CD14-positive monocyte (primary cell): ENCODE data around the gene MICAL2. TPM values are rescaled to one million over a fixed set of nuclear protein-coding genes. Genes with fewer than 3 reads are reported as not detected.

ENCODE experiments used
- DNase-seq, 3 donors: peaks; one replicate each; pipeline ENCODE4 v3.0.0-alpha.2; 2011 to 2022
- H2AFZ ChIP-seq: 2 replicates; pipeline ENCODE4 v1.6.0; 2012; ENCODE audit warnings: mild to moderate bottlenecking, low read depth, low read length, inconsistent platforms; ENCODE audit not compliant: insufficient read depth, poor library complexity, severe bottlenecking
- H3K27ac ChIP-seq, 2 donors: 1 replicate in 1 of 2; 2 replicates in 1 of 2; pipeline ENCODE4 v1.5.1; 2012 to 2013; ENCODE audit warnings: low read length in 2 of 2, control low read depth in 1 of 2, inconsistent platforms in 1 of 2, low read depth in 1 of 2, mild to moderate bottlenecking in 1 of 2
- H3K27me3 ChIP-seq, 2 donors: one replicate each; pipeline versions ENCODE4 v1.6.0 to v1.6.1; 2011 to 2013; ENCODE audit warnings: low read length in 2 of 2; ENCODE audit not compliant: control insufficient read depth in 2 of 2, insufficient read depth in 2 of 2
- H3K36me3 ChIP-seq, 2 donors: replicated peaks in 1 of 2; 1 replicate in 1 of 2; 2 replicates in 1 of 2; pipeline versions ENCODE4 v1.5.1 to v1.6.1; 2012 to 2013; ENCODE audit warnings: low read length in 2 of 2, control low read depth in 1 of 2, inconsistent platforms in 1 of 2, mild to moderate bottlenecking in 1 of 2; ENCODE audit not compliant: insufficient read depth in 2 of 2, control insufficient read depth in 1 of 2
- H3K4me1 ChIP-seq, 2 donors: 1 replicate in 1 of 2; 2 replicates in 1 of 2; pipeline versions ENCODE4 v1.5.1 to v1.6.1; 2012 to 2013; ENCODE audit warnings: low read length in 2 of 2, control low read depth in 1 of 2, inconsistent platforms in 1 of 2, mild to moderate bottlenecking in 1 of 2, moderate library complexity in 1 of 2; ENCODE audit not compliant: insufficient read depth in 2 of 2, control insufficient read depth in 1 of 2
- H3K4me2 ChIP-seq: replicated peaks from 2 replicates; pipeline ENCODE3; 2012; ENCODE audit warnings: low read length, moderate library complexity, mild to moderate bottlenecking; ENCODE audit not compliant: poor library complexity, severe bottlenecking; ENCODE audit errors: extremely low read depth
- H3K4me3 ChIP-seq, 3 experiments: fragments of 200-600 bp in 1 of 3; sonication (generic) in 1 of 3; replicated peaks in 1 of 3; 1 replicate in 2 of 3; 2 replicates in 1 of 3; pipeline ENCODE4 v1.5.1; 2011 to 2013; ENCODE audit warnings: low read length in 3 of 3, mild to moderate bottlenecking in 3 of 3, control low read depth in 2 of 3, low read depth in 2 of 3, inconsistent platforms in 1 of 3, moderate library complexity in 1 of 3
- H3K79me2 ChIP-seq: 2 replicates; pipeline ENCODE4 v1.6.0; 2012; ENCODE audit warnings: mild to moderate bottlenecking, control low read depth, inconsistent platforms, low read length, moderate library complexity; ENCODE audit not compliant: insufficient read depth
- H3K9ac ChIP-seq: 2 replicates; pipeline ENCODE4 v1.6.0; 2017; ENCODE audit warnings: low read length, mild to moderate bottlenecking; ENCODE audit not compliant: insufficient read depth, poor library complexity, severe bottlenecking
- H3K9me3 ChIP-seq, 2 donors: replicated peaks in 1 of 2; 1 replicate in 1 of 2; 2 replicates in 1 of 2; pipeline versions ENCODE4 v1.5.1 to v1.6.1; 2012 to 2013; ENCODE audit warnings: low read length in 2 of 2, control low read depth in 1 of 2; ENCODE audit not compliant: control insufficient read depth in 1 of 2, insufficient read depth in 1 of 2
- H4K20me1 ChIP-seq: 2 replicates; pipeline ENCODE4 v1.6.0; 2012; ENCODE audit warnings: mild to moderate bottlenecking, low read length, control low read depth, moderate library complexity; ENCODE audit not compliant: insufficient read depth
- H3K27ac Mint-ChIP-seq, 7 donors: one replicate each; pipeline ENCODE4 v1.8.0; 2020; ENCODE audit warnings: mild to moderate bottlenecking in 7 of 7, mixed read lengths in 7 of 7, moderate library complexity in 6 of 7, inconsistent platforms in 2 of 7
- H3K27me3 Mint-ChIP-seq, 3 donors: one replicate each; pipeline ENCODE4 v1.8.0; 2021 to 2022; ENCODE audit warnings: low read depth in 3 of 3, mild to moderate bottlenecking in 3 of 3, mixed read lengths in 3 of 3, moderate library complexity in 3 of 3, inconsistent platforms in 1 of 3
- H3K36me3 Mint-ChIP-seq, 2 donors: one replicate each; pipeline ENCODE4 v1.8.0; 2020; ENCODE audit warnings: mixed read lengths in 2 of 2, inconsistent platforms in 1 of 2, mild to moderate bottlenecking in 1 of 2
- H3K4me1 Mint-ChIP-seq: one replicate; pipeline ENCODE4 v1.8.0; 2020; ENCODE audit warnings: mild to moderate bottlenecking, mixed read lengths
- H3K4me3 Mint-ChIP-seq, 2 donors: one replicate each; pipeline ENCODE4 v1.8.0; 2020; ENCODE audit warnings: mild to moderate bottlenecking in 2 of 2, mixed read lengths in 2 of 2, moderate library complexity in 1 of 2
- H3K9me3 Mint-ChIP-seq, 7 donors: one replicate each; pipeline ENCODE4 v1.8.0; 2020 to 2022; ENCODE audit warnings: mixed read lengths in 7 of 7, mild to moderate bottlenecking in 6 of 7, moderate library complexity in 6 of 7, inconsistent platforms in 2 of 7
- WGBS: methylation state at CpG from one replicate; pipeline ENCODE4 v1.1.5; 2013; ENCODE audit warnings: missing lambda C conversion rate; ENCODE audit not compliant: insufficient coverage; 5-methylcytosine and 5-hydroxymethylcytosine counted together
- intact Hi-C, 2 donors: fragments of 100-400 bp; cut with micrococcal nuclease; formaldehyde crosslinking; loops; one replicate each; pipeline versions ENCODE4 v1.15.0 to v1.15.1; 2023
- polyA plus RNA-seq, 3 donors: library from polyadenylated mRNA; depleted of rRNA in 1 of 3; unstranded in 2 of 3; stranded (reverse) in 1 of 3; fragments of 300-500 nt in 2 of 3; fragments of >200 nt in 1 of 3; fragmentation: Illumina TruSeq in 2 of 3; gene quantifications; 1 replicate in 2 of 3; 2 replicates in 1 of 3; pipeline ENCODE4 v1.2.3, GENCODE V29; 2012 to 2021
- TF ChIP-seq, protein P1 (sequence below): fragments of 200-600 bp; IDR thresholded peaks from one replicate; pipeline ENCODE4 v1.8.0; 2022; ENCODE audit warnings: antibody characterized with exemption, mild to moderate bottlenecking

The MICAL2 gene
- polyA plus RNA-seq, 3 donors, result 39.8 to 72.5 (median 44.0) TPM

DNA sequence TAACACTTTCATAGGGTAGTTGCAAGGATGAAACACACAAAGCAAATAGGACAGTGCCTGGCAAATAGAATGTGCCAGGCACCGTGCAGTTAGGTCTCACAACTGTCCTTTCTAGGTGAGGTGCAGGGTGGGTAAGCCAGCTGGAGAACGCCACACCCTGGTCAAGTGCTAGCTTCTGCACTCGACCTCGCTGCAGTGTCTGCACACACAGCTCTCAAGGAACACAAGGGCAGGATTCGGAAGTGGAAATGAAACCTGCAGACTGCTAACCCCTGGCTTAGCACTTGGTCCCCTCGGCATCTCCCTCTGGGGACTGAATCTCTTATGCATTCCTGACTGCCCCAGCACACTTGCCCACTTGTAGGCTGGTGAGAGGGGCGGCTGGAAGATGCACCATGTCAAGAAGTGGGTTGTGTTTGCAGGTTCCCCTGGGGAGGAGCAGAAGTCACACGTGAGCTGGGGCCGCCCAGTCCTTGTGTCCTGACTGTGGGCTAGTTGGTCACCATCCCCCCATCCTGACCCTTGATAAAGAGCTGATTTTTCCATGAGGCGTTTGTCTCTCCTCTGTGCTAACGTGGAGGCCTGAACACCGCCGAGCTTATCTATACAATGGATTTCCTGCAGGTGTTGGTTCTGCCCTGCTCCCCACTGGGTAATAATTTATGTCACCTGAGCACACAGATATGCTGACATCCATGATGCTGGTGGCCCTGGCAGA is 89.0 kb downstream of the MICAL2 start:
- Histone ChIP-seq H3K36me3 (peaks cover 35 to 80% of the 10 kb centered on the region in 2 donors), H3K4me3 (no peak overlapping the region), H3K4me2 (no peak overlapping the region), H3K27me3 (no peaks in the 10 kb centered on the region), H2AFZ (no peak overlapping the region), H3K9ac (no peak overlapping the region), H3K79me2 (no peaks in the 10 kb centered on the region), H3K9me3 (no peaks in the 10 kb centered on the region), H3K4me1 (peaks cover 2 to 7% of the 10 kb centered on the region in 2 donors), H4K20me1 (peaks cover 98% of the 10 kb centered on the region), H3K27ac (no peak overlapping the region)
- 78% methylated on average over 12 of the region's 13 CpGs for WGBS
- H3K27me3 Mint-ChIP-seq, result peaks cover 0 to 1% (median 0%) of the 10 kb centered on the region in 3 donors
- DNase-seq, result no peak
- peak overlapping the region in 3 of 7 donors; percentile 40 to 64 (median 55) for H3K27ac Mint-ChIP-seq
- H3K4me3 Mint-ChIP-seq, result no peak overlapping the region
- TF ChIP-seq, protein P1, sequence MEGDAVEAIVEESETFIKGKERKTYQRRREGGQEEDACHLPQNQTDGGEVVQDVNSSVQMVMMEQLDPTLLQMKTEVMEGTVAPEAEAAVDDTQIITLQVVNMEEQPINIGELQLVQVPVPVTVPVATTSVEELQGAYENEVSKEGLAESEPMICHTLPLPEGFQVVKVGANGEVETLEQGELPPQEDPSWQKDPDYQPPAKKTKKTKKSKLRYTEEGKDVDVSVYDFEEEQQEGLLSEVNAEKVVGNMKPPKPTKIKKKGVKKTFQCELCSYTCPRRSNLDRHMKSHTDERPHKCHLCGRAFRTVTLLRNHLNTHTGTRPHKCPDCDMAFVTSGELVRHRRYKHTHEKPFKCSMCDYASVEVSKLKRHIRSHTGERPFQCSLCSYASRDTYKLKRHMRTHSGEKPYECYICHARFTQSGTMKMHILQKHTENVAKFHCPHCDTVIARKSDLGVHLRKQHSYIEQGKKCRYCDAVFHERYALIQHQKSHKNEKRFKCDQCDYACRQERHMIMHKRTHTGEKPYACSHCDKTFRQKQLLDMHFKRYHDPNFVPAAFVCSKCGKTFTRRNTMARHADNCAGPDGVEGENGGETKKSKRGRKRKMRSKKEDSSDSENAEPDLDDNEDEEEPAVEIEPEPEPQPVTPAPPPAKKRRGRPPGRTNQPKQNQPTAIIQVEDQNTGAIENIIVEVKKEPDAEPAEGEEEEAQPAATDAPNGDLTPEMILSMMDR, result no peak
- peaks cover 26% of the 10 kb centered on the region for H3K4me1 Mint-ChIP-seq
- intact Hi-C loops, result no loop called here
- H3K9me3 Mint-ChIP-seq, result peaks cover 0 to 1% (median 0%) of the 10 kb centered on the region in 7 donors
- peaks cover 74 to 88% of the 10 kb centered on the region in 2 donors for H3K36me3 Mint-ChIP-seq

DNA sequence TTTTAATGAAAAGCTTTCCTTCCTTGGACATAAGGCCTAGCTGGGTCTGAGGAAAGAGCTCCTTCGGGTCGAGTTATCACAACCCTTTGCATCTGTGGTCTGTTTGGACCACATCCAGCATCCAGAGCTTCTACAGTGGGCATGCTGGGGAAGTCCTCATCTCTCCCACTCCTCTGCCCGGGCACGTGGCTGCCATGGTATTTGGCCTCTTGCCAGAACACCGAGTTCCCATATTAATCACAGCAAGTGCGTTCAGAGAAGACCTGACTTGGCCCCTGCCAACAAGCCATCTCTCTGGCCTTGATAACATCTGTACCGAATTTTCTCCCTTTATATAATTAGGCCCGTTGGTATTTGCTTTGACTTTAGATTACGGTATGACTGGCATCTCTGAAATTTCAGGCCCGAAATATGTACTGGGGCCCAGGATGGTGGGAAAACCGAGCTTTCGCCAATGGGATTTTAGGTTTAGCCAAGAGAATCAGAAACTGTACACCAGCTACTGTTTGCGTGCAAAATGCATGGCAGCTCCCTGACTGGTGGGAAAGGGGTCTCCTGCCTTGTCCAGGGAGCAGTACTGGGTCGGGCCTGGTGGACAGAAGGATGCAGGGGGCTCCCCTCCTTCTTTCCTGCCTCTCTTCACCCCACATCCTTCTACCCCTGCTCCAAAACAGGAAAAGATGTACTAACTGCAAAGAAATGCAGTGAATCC is 90.0 kb downstream of the MICAL2 start:
- Histone ChIP-seq H3K27me3 (no peaks in the 10 kb centered on the region), H3K36me3 (peaks cover 46 to 88% of the 10 kb centered on the region in 2 donors), H3K4me1 (peaks cover 2 to 7% of the 10 kb centered on the region in 2 donors), H3K9me3 (no peaks in the 10 kb centered on the region), H4K20me1 (peaks cover 98% of the 10 kb centered on the region), H3K9ac (no peak overlapping the region), H3K79me2 (no peaks in the 10 kb centered on the region), H3K4me2 (no peak overlapping the region), H3K27ac (no peak overlapping the region), H2AFZ (no peak overlapping the region), H3K4me3 (no peak overlapping the region)
- Mint-ChIP-seq H3K27ac (no peak overlapping the region), H3K9me3 (peaks cover 0 to 1% (median 0%) of the 10 kb centered on the region in 7 donors), H3K36me3 (peaks cover 77 to 91% of the 10 kb centered on the region in 2 donors), H3K4me3 (no peak overlapping the region), H3K27me3 (peaks cover 0 to 1% (median 0%) of the 10 kb centered on the region in 3 donors), H3K4me1 (peaks cover 26% of the 10 kb centered on the region)
- no peak for DNase-seq
- 52% methylated on average over 10 of the region's 14 CpGs for WGBS
- TF ChIP-seq, protein P1, result no peak
- intact Hi-C loops, result no loop called here
